ENCODE data around the gene RBMS1. TPM values are rescaled to one million over a fixed set of nuclear protein-coding genes. Genes with fewer than 3 reads are reported as not detected.

Gene RBMS1
- total and polyA plus RNA-seq, 2 of the 13 experiments (the other 11 are each of a cell fraction or from before 2014, with no cell fraction given), result 55.5 to 110 TPM

DNA sequence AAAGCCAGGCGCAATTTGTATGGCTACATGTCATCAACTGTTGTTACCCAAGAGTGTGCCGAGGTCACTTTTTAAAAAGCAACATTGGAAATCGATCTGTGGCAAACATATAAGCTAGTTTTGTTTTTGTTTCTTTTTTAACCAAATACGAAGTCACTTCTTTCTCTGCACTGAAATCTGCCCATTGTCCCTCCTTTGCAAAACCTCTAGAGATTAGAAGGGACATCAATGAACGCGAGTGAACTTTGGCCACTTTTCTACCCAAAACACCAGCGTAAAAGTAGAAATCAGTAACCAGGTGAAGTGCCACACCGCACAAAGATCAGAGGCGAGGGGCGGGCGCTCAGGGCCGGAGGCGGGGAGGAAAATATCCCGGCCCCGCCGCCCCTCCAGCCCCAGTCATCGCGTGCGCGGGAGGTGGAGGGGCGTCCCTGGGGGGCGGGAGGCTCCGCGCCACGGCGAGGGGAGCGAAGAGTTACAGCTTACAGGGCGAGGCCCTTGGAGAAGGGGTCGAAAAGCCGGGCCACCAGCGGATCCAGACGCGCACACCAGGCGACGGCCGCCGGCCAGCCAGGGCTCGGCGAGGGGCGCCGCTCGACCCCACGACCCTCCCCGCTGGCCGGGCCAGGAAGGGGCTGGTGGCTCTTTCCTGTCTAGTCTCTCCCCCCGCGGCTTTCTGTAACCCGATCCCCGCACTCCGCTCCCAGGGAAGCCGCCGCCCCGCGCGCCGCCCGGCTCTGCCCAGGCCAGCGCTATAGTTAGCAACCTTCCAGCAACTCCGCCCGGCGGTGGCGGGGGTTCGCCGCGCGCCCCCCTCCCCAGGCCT lies 993 bp downstream of the RBMS1 start (continued):
- TF ChIP-seq, protein P1, sequence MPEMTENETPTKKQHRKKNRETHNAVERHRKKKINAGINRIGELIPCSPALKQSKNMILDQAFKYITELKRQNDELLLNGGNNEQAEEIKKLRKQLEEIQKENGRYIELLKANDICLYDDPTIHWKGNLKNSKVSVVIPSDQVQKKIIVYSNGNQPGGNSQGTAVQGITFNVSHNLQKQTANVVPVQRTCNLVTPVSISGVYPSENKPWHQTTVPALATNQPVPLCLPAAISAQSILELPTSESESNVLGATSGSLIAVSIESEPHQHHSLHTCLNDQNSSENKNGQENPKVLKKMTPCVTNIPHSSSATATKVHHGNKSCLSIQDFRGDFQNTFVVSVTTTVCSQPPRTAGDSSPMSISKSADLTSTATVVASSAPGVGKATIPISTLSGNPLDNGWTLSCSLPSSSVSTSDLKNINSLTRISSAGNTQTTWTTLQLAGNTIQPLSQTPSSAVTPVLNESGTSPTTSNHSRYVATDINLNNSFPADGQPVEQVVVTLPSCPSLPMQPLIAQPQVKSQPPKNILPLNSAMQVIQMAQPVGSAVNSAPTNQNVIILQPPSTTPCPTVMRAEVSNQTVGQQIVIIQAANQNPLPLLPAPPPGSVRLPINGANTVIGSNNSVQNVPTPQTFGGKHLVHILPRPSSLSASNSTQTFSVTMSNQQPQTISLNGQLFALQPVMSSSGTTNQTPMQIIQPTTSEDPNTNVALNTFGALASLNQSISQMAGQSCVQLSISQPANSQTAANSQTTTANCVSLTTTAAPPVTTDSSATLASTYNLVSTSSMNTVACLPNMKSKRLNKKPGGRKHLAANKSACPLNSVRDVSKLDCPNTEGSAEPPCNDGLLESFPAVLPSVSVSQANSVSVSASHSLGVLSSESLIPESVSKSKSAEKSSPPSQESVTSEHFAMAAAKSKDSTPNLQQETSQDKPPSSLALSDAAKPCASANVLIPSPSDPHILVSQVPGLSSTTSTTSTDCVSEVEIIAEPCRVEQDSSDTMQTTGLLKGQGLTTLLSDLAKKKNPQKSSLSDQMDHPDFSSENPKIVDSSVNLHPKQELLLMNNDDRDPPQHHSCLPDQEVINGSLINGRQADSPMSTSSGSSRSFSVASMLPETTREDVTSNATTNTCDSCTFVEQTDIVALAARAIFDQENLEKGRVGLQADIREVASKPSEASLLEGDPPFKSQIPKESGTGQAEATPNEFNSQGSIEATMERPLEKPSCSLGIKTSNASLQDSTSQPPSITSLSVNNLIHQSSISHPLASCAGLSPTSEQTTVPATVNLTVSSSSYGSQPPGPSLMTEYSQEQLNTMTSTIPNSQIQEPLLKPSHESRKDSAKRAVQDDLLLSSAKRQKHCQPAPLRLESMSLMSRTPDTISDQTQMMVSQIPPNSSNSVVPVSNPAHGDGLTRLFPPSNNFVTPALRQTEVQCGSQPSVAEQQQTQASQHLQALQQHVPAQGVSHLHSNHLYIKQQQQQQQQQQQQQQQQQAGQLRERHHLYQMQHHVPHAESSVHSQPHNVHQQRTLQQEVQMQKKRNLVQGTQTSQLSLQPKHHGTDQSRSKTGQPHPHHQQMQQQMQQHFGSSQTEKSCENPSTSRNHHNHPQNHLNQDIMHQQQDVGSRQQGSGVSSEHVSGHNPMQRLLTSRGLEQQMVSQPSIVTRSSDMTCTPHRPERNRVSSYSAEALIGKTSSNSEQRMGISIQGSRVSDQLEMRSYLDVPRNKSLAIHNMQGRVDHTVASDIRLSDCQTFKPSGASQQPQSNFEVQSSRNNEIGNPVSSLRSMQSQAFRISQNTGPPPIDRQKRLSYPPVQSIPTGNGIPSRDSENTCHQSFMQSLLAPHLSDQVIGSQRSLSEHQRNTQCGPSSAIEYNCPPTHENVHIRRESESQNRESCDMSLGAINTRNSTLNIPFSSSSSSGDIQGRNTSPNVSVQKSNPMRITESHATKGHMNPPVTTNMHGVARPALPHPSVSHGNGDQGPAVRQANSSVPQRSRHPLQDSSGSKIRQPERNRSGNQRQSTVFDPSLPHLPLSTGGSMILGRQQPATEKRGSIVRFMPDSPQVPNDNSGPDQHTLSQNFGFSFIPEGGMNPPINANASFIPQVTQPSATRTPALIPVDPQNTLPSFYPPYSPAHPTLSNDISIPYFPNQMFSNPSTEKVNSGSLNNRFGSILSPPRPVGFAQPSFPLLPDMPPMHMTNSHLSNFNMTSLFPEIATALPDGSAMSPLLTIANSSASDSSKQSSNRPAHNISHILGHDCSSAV (CRISPR knock-in tag; IDR thresholded peaks at IDR 0.05; ENCODE audit: borderline replicate concordance), result 0 out of 2 replicates have a peak, but pooled peaks have one; percentile 50
- TF ChIP-seq DR1 (CRISPR knock-in tag; IDR thresholded peaks at IDR 0.05), result peak; percentile 80
- peak; percentile 69 for TF ChIP-seq KMT2A (CRISPR knock-in tag; IDR thresholded peaks at IDR 0.05)
- TF ChIP-seq, protein P2, sequence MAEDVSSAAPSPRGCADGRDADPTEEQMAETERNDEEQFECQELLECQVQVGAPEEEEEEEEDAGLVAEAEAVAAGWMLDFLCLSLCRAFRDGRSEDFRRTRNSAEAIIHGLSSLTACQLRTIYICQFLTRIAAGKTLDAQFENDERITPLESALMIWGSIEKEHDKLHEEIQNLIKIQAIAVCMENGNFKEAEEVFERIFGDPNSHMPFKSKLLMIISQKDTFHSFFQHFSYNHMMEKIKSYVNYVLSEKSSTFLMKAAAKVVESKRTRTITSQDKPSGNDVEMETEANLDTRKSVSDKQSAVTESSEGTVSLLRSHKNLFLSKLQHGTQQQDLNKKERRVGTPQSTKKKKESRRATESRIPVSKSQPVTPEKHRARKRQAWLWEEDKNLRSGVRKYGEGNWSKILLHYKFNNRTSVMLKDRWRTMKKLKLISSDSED (CRISPR knock-in tag; IDR thresholded peaks at IDR 0.05), result no peak
- TF ChIP-seq EED (CRISPR knock-in tag; IDR thresholded peaks at IDR 0.05), result no peak
- TF ChIP-seq, protein P3, sequence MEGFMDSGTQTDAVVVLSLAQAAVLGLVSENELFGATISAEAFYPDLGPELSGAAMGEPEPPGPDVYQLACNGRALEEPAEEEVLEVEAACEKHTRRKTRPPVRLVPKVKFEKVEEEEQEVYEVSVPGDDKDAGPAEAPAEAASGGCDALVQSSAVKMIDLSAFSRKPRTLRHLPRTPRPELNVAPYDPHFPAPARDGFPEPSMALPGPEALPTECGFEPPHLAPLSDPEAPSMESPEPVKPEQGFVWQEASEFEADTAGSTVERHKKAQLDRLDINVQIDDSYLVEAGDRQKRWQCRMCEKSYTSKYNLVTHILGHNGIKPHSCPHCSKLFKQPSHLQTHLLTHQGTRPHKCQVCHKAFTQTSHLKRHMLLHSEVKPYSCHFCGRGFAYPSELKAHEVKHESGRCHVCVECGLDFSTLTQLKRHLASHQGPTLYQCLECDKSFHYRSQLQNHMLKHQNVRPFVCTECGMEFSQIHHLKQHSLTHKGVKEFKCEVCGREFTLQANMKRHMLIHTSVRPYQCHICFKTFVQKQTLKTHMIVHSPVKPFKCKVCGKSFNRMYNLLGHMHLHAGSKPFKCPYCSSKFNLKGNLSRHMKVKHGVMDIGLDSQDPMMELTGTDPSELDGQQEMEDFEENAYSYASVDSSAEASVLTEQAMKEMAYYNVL (CRISPR knock-in tag; IDR thresholded peaks at IDR 0.05; ENCODE audit: borderline replicate concordance), result peak; percentile 93
- no peak for TF ChIP-seq ZNF318 (CRISPR knock-in tag; IDR thresholded peaks at IDR 0.05)

All from HepG2 (cell line).